Fibroblast of lung (primary cell): ENCODE data around the gene NMNAT2. TPM values are rescaled to one million over a fixed set of nuclear protein-coding genes. Genes with fewer than 3 reads are reported as not detected.

Experiments used
- DNase-seq, 2 donors: peaks; one replicate each; pipeline versions ENCODE4 v3.0.0 to v3.0.0-alpha.2; 2010; ENCODE audit warnings: low read depth in 2 of 2
- H2AFZ ChIP-seq: 2 replicates; pipeline ENCODE4 v1.5.1; 2012; ENCODE audit warnings: low read length, control low read depth, inconsistent platforms
- H3K27ac ChIP-seq: 2 replicates; pipeline ENCODE4 v1.5.1; 2011; ENCODE audit warnings: low read length, control low read depth; ENCODE audit not compliant: insufficient read depth
- H3K27me3 ChIP-seq: 2 replicates; pipeline ENCODE4 v1.5.1; 2011; ENCODE audit warnings: mild to moderate bottlenecking, low read length; ENCODE audit not compliant: control insufficient read depth, insufficient read depth
- H3K36me3 ChIP-seq: 2 replicates; pipeline ENCODE4 v1.5.1; 2011; ENCODE audit warnings: low read length; ENCODE audit not compliant: control insufficient read depth, insufficient read depth
- H3K4me1 ChIP-seq: 2 replicates; pipeline ENCODE4 v1.5.1; 2011; ENCODE audit warnings: low read length; ENCODE audit not compliant: control insufficient read depth, insufficient read depth; ENCODE audit errors: extremely low read depth
- H3K4me2 ChIP-seq: 2 replicates; pipeline ENCODE4 v1.5.1; 2011; ENCODE audit warnings: low read length, control low read depth; ENCODE audit not compliant: insufficient read depth; ENCODE audit errors: extremely low read depth
- H3K4me3 ChIP-seq, 4 experiments: fragments of 200-600 bp in 1 of 4; sonication (generic) in 1 of 4; replicated peaks in 1 of 4; 2 replicates each; pipeline ENCODE4 v1.5.1; 2011 to 2016; ENCODE audit warnings: low read length in 4 of 4, low read depth in 3 of 4, mild to moderate bottlenecking in 3 of 4, control low read depth in 2 of 4, inconsistent platforms in 1 of 4, mixed read lengths in 1 of 4; ENCODE audit not compliant: insufficient read depth in 1 of 4; ENCODE audit errors: control extremely low read depth in 1 of 4
- H3K79me2 ChIP-seq: 2 replicates; pipeline ENCODE4 v1.5.1; 2012; ENCODE audit warnings: mild to moderate bottlenecking, low read length, inconsistent platforms; ENCODE audit not compliant: control insufficient read depth, insufficient read depth
- H3K9ac ChIP-seq: 2 replicates; pipeline ENCODE4 v1.5.1; 2011; ENCODE audit warnings: mild to moderate bottlenecking, low read length, control low read depth; ENCODE audit not compliant: insufficient read depth
- H3K9me3 ChIP-seq: 2 replicates; pipeline ENCODE4 v1.5.1; 2012; ENCODE audit warnings: low read depth, low read length; ENCODE audit not compliant: control insufficient read depth, insufficient read depth
- H4K20me1 ChIP-seq: 2 replicates; pipeline ENCODE4 v1.5.1; 2011; ENCODE audit warnings: low read length; ENCODE audit not compliant: control insufficient read depth, insufficient read depth; ENCODE audit errors: extremely low read depth
- EZH2 ChIP-seq: IDR thresholded peaks from 2 replicates; pipeline ENCODE4 v1.5.1; 2012; ENCODE audit warnings: low read length, control low read depth, mild to moderate bottlenecking; ENCODE audit errors: missing control alignments
- polyA plus RNA-seq, 2 donors: library from polyadenylated mRNA; depleted of rRNA in 1 of 2; stranded (reverse) in 1 of 2; unstranded in 1 of 2; fragments of >200 nt; gene quantifications; 2 replicates each; pipeline ENCODE4 v1.2.1, GENCODE V29; 2011 to 2012; ENCODE audit warnings: missing spikeins in 1 of 2
- total RNA-seq: library from RNA; depleted of rRNA; stranded (reverse); fragments of >200 nt; gene quantifications from 2 replicates; pipeline ENCODE4 v1.2.1, GENCODE V29; 2014
- TF ChIP-seq, protein P1 (sequence below), 2 donors: IDR thresholded peaks in 1 of 2; conservative IDR thresholded peaks in 1 of 2; 1 replicate in 1 of 2; 2 replicates in 1 of 2; pipeline ENCODE4 v1.5.1; 2011 to 2012; ENCODE audit warnings: low read length in 2 of 2, control low read depth in 1 of 2, inconsistent platforms in 1 of 2, low read depth in 1 of 2, mild to moderate bottlenecking in 1 of 2

Gene NMNAT2
- total and polyA plus RNA-seq, 2 donors (not counting 1 experiment from before 2014, with no cell fraction given) = under 0.01 to 0.61 TPM

DNA sequence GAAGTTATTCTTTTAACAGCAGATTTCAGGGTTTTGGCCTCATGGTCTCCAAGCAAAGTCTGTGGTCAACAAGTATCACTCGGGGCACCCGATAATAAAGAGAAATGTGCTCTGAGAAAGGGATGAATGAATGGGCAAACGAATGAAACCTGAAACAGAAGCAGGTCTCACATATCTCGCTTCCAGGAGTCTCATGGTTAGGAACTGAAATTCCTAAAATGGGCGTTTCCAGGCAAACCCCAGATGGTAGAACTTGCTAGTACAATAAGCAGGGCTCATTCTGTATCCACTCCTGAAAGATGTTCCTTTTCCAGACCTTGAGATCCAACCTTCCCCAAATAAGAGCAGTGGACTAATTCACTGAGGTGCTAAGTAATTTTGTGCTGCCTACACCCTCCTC lies 144.9 kb downstream of the NMNAT2 start:
- H3K79me2 ChIP-seq = no peaks in the 10 kb centered on the region
- no peaks in the 10 kb centered on the region for H3K9me3 ChIP-seq
- no peak overlapping the region for H3K9ac ChIP-seq
- peak overlapping the region; percentile 86 for H3K27ac ChIP-seq
- H2AFZ ChIP-seq = no peak overlapping the region
- no peaks in the 10 kb centered on the region for H3K36me3 ChIP-seq
- no peaks in the 10 kb centered on the region for H3K27me3 ChIP-seq
- DNase-seq = peak; percentile 40 to 64
- TF ChIP-seq, protein P1, sequence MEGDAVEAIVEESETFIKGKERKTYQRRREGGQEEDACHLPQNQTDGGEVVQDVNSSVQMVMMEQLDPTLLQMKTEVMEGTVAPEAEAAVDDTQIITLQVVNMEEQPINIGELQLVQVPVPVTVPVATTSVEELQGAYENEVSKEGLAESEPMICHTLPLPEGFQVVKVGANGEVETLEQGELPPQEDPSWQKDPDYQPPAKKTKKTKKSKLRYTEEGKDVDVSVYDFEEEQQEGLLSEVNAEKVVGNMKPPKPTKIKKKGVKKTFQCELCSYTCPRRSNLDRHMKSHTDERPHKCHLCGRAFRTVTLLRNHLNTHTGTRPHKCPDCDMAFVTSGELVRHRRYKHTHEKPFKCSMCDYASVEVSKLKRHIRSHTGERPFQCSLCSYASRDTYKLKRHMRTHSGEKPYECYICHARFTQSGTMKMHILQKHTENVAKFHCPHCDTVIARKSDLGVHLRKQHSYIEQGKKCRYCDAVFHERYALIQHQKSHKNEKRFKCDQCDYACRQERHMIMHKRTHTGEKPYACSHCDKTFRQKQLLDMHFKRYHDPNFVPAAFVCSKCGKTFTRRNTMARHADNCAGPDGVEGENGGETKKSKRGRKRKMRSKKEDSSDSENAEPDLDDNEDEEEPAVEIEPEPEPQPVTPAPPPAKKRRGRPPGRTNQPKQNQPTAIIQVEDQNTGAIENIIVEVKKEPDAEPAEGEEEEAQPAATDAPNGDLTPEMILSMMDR (conservative IDR thresholded peaks at IDR 0.05 in 1 of 2, IDR thresholded peaks at IDR 0.05 in 1 of 2; ENCODE audit: low read depth in 1 of 2, low read length in 2 of 2) = no peak
- no peak for TF ChIP-seq EZH2
- peaks cover 20% of the 10 kb centered on the region for H3K4me1 ChIP-seq
- H3K4me2 ChIP-seq = no peak overlapping the region
- H4K20me1 ChIP-seq = no peaks in the 10 kb centered on the region
- no peak overlapping the region for H3K4me3 ChIP-seq

DNA sequence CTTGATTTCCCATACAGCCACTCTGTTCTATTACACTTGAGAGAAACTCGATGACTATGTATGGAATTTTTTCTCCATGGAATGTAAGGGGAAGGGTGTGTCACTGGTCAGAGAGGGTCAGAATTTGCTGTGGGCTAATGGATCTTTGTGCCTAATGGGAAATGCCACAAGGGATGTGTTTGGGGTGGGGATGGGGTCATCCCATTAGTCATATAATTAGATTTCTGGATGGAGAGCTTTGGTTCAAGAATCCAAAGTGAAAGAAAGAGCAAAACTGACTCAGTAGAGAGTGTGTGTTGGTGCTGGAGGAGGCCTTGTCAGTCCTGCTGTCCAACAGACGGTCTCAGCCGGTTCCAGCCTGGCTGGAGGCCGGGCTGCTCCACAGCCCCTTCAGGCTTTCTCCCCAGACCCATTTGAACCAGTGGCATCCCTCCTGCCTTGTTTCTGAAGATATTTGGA lies 145.8 kb downstream of the NMNAT2 start:
- Histone ChIP-seq H3K4me2 (peak overlapping the region; percentile 18), H3K27ac (peak overlapping the region; percentile 86), H3K9me3 (no peaks in the 10 kb centered on the region), H2AFZ (no peak overlapping the region), H3K4me1 (peaks cover 24% of the 10 kb centered on the region), H3K9ac (no peak overlapping the region), H3K27me3 (no peaks in the 10 kb centered on the region), H3K36me3 (no peaks in the 10 kb centered on the region), H4K20me1 (no peaks in the 10 kb centered on the region), H3K79me2 (no peaks in the 10 kb centered on the region), H3K4me3 (no peak overlapping the region)
- peak; percentile 77 to 96 for DNase-seq
- no peak for TF ChIP-seq EZH2
- TF ChIP-seq, protein P1 (conservative IDR thresholded peaks at IDR 0.05 in 1 of 2, IDR thresholded peaks at IDR 0.05 in 1 of 2; ENCODE audit: low read depth in 1 of 2, low read length in 2 of 2) = no peak

DNA sequence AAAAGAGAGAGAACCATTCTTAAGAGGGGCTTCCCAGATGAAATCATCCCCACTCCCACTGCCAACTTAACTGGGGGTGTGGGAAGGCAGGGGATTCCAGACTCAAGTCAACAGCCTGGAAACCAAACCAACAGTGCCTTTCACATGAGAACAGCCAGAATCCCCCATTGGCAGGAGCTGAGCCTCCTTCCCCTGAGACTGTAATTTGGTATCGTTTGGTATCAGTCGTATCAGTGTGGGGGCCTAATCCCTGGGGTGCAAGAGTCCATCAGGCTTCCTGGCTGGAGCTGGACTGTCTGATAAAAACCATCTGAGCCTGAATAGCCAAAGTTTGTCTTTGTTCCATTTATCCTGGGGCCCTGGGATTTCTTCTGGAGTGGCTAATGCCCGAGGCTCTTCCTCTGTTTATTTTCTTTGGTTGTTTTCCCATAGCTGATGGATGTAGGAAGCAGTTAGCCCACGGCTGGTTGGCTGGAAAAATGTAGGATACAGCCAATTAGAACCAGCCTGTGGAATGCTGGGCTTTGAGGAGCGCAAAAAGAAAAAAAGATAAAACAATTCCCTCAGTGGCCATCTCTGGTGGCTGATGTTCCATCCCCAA lies 147.5 kb downstream of the NMNAT2 start:
- H3K4me1 ChIP-seq = peaks cover 22% of the 10 kb centered on the region
- no peak for TF ChIP-seq EZH2
- TF ChIP-seq, protein P1 (conservative IDR thresholded peaks at IDR 0.05 in 1 of 2, IDR thresholded peaks at IDR 0.05 in 1 of 2; ENCODE audit: low read depth in 1 of 2, low read length in 2 of 2) = no peak
- no peak overlapping the region for H3K4me3 ChIP-seq
- peak; percentile 91 to 94 for DNase-seq
- H3K9ac ChIP-seq = no peak overlapping the region
- peak overlapping the region; percentile 53 for H3K27ac ChIP-seq
- H4K20me1 ChIP-seq = no peaks in the 10 kb centered on the region
- peak overlapping the region; percentile 42 for H3K4me2 ChIP-seq
- H2AFZ ChIP-seq = no peak overlapping the region
- no peaks in the 10 kb centered on the region for H3K36me3 ChIP-seq
- H3K27me3 ChIP-seq = no peaks in the 10 kb centered on the region
- H3K79me2 ChIP-seq = no peaks in the 10 kb centered on the region
- H3K9me3 ChIP-seq = no peaks in the 10 kb centered on the region
